Measurements from ENCODE around the gene SCN9A. TPM values are rescaled to one million over a fixed set of nuclear protein-coding genes. Genes with fewer than 3 reads are reported as not detected.

Gene SCN9A
- 0.29 and 0.36 TPM in 2 replicates for polyA plus RNA-seq (2013)

- Histone ChIP-seq H3K4me2 (ENCODE audit: low read length) (peak within 1 kb of the TSS; percentile 97), H3K79me2 (ENCODE audit: control insufficient read depth, insufficient read depth, low read length, poor library complexity) (no peaks in the 10 kb centered on the region), H4K12ac (ENCODE audit: low read depth, low read length) (no peak within 1 kb of the TSS), H3K23ac (ENCODE audit: low read length) (no peak within 1 kb of the TSS), H3K4ac (ENCODE audit: low read depth, low read length) (no peak within 1 kb of the TSS), H2BK12ac (ENCODE audit: low read length) (no peak within 1 kb of the TSS), H3K27me3 (ENCODE audit: insufficient read depth, low read length) (no peaks in the 10 kb centered on the region), H2BK5ac (ENCODE audit: low read depth, low read length, poor library complexity) (no peak within 1 kb of the TSS), H3K27ac (ENCODE audit: low read depth, low read length) (no peak within 1 kb of the TSS), H2AK5ac (ENCODE audit: low read length) (no peak within 1 kb of the TSS), H4K8ac (ENCODE audit: low read depth, low read length) (no peak within 1 kb of the TSS), H3K4me3 (ENCODE audit: low read depth, low read length) (peak within 1 kb of the TSS; percentile 71), H2BK120ac (ENCODE audit: insufficient read depth, low read length, poor library complexity) (no peak within 1 kb of the TSS), H4K91ac (ENCODE audit: low read depth, low read length) (no peak within 1 kb of the TSS), H3K18ac (ENCODE audit: low read length) (no peak within 1 kb of the TSS), H3K14ac (ENCODE audit: low read length) (no peak within 1 kb of the TSS), H3K9ac (ENCODE audit: low read length) (peak within 1 kb of the TSS; percentile 48), H3K36me3 (ENCODE audit: control insufficient read depth in 1 of 2, insufficient read depth in 2 of 2, low read length in 2 of 2) (no peaks in the 10 kb centered on the region), H3K79me1 (ENCODE audit: low read length) (no peaks in the 10 kb centered on the region), H3K4me1 (ENCODE audit: control insufficient read depth in 1 of 2, insufficient read depth in 2 of 2, low read length in 2 of 2) (peaks cover 0 to 6% of the 10 kb centered on the region in 2 experiments), H3K9me3 (ENCODE audit: insufficient read depth, low read depth, low read length) (no peaks in the 10 kb centered on the region), H2AFZ (ENCODE audit: insufficient read depth, low read length, poor library complexity) (peak within 1 kb of the TSS; percentile 38)
- no CpG with 5 or more reads among the region's 45 CpGs for WGBS (ENCODE audit: extremely low coverage, insufficient coverage, insufficient read length)
- peak; percentile 60 to 76 for DNase-seq
Observed at GRCh38 chr2:166375736-166376487, at the start of gene SCN9A. SCN9A (minus strand) TSS chr2:166375944; CDS start chr2:166311756, 64,188 bp downstream.

GRCh38 chr2:166424841-166425240, 49.1 kb upstream of the SCN9A start:
- no peak overlapping the region for H3K4ac ChIP-seq (ENCODE audit: low read depth, low read length)
- no peaks in the 10 kb centered on the region for H3K79me1 ChIP-seq (ENCODE audit: low read length)
- H3K4me2 ChIP-seq (ENCODE audit: low read length), result no peak overlapping the region
- H3K36me3 ChIP-seq (ENCODE audit: control insufficient read depth in 1 of 2, insufficient read depth in 2 of 2, low read length in 2 of 2), result no peaks in the 10 kb centered on the region
- H3K18ac ChIP-seq (ENCODE audit: low read length), result no peak overlapping the region
- H4K91ac ChIP-seq (ENCODE audit: low read depth, low read length), result no peak overlapping the region
- no peak overlapping the region for H3K9ac ChIP-seq (ENCODE audit: low read length)
- H3K27ac ChIP-seq (ENCODE audit: low read depth, low read length), result no peak overlapping the region
- H3K79me2 ChIP-seq (ENCODE audit: control insufficient read depth, insufficient read depth, low read length, poor library complexity), result no peaks in the 10 kb centered on the region
- H2AFZ ChIP-seq (ENCODE audit: insufficient read depth, low read length, poor library complexity), result no peak overlapping the region
- H2AK5ac ChIP-seq (ENCODE audit: low read length), result no peak overlapping the region
- no peaks in the 10 kb centered on the region for H3K4me1 ChIP-seq (ENCODE audit: control insufficient read depth in 1 of 2, insufficient read depth in 2 of 2, low read length in 2 of 2)
- DNase-seq, result no peak
- no peak overlapping the region for H4K12ac ChIP-seq (ENCODE audit: low read depth, low read length)
- H2BK120ac ChIP-seq (ENCODE audit: insufficient read depth, low read length, poor library complexity), result no peak overlapping the region
- H3K4me3 ChIP-seq (ENCODE audit: low read depth, low read length), result no peak overlapping the region
- no CpG with 5 or more reads among the region's 5 CpGs for WGBS (ENCODE audit: extremely low coverage, insufficient coverage, insufficient read length)
- H2BK5ac ChIP-seq (ENCODE audit: low read depth, low read length, poor library complexity), result no peak overlapping the region
- H2BK12ac ChIP-seq (ENCODE audit: low read length), result no peak overlapping the region
- no peak overlapping the region for H3K23ac ChIP-seq (ENCODE audit: low read length)
- H3K27me3 ChIP-seq (ENCODE audit: insufficient read depth, low read length), result no peaks in the 10 kb centered on the region
- H3K14ac ChIP-seq (ENCODE audit: low read length), result no peak overlapping the region
- no peaks in the 10 kb centered on the region for H3K9me3 ChIP-seq (ENCODE audit: insufficient read depth, low read depth, low read length)
- H4K8ac ChIP-seq (ENCODE audit: low read depth, low read length), result no peak overlapping the region

GRCh38 chr2:166419616-166419934, 43.8 kb upstream of the SCN9A start:
- no peak overlapping the region for H3K4me3 ChIP-seq (ENCODE audit: low read depth, low read length)
- H4K91ac ChIP-seq (ENCODE audit: low read depth, low read length), result no peak overlapping the region
- H3K36me3 ChIP-seq (ENCODE audit: control insufficient read depth in 1 of 2, insufficient read depth in 2 of 2, low read length in 2 of 2), result no peaks in the 10 kb centered on the region
- H3K9ac ChIP-seq (ENCODE audit: low read length), result no peak overlapping the region
- H3K4me1 ChIP-seq (ENCODE audit: control insufficient read depth in 1 of 2, insufficient read depth in 2 of 2, low read length in 2 of 2), result no peaks in the 10 kb centered on the region
- no peak overlapping the region for H2BK12ac ChIP-seq (ENCODE audit: low read length)
- H3K18ac ChIP-seq (ENCODE audit: low read length), result no peak overlapping the region
- no peak overlapping the region for H4K8ac ChIP-seq (ENCODE audit: low read depth, low read length)
- H2BK120ac ChIP-seq (ENCODE audit: insufficient read depth, low read length, poor library complexity), result no peak overlapping the region
- no peak overlapping the region for H3K23ac ChIP-seq (ENCODE audit: low read length)
- peaks cover 2% of the 10 kb centered on the region for H3K9me3 ChIP-seq (ENCODE audit: insufficient read depth, low read depth, low read length)
- H2BK5ac ChIP-seq (ENCODE audit: low read depth, low read length, poor library complexity), result no peak overlapping the region
- H2AFZ ChIP-seq (ENCODE audit: insufficient read depth, low read length, poor library complexity), result no peak overlapping the region
- H2AK5ac ChIP-seq (ENCODE audit: low read length), result no peak overlapping the region
- WGBS (ENCODE audit: extremely low coverage, insufficient coverage, insufficient read length), result no CpG with 5 or more reads among the region's 2 CpGs
- no peaks in the 10 kb centered on the region for H3K27me3 ChIP-seq (ENCODE audit: insufficient read depth, low read length)
- no peak overlapping the region for H3K4ac ChIP-seq (ENCODE audit: low read depth, low read length)
- no peak overlapping the region for H3K27ac ChIP-seq (ENCODE audit: low read depth, low read length)
- DNase-seq, result peak in 1 of 2 donors; percentile 46
- no peaks in the 10 kb centered on the region for H3K79me1 ChIP-seq (ENCODE audit: low read length)
- H3K79me2 ChIP-seq (ENCODE audit: control insufficient read depth, insufficient read depth, low read length, poor library complexity), result no peaks in the 10 kb centered on the region
- no peak overlapping the region for H3K4me2 ChIP-seq (ENCODE audit: low read length)
- no peak overlapping the region for H4K12ac ChIP-seq (ENCODE audit: low read depth, low read length)
- H3K14ac ChIP-seq (ENCODE audit: low read length), result no peak overlapping the region

GRCh38 chr2:166418853-166419615, 43.3 kb upstream of the SCN9A start:
- no peaks in the 10 kb centered on the region for H3K4me1 ChIP-seq (ENCODE audit: control insufficient read depth in 1 of 2, insufficient read depth in 2 of 2, low read length in 2 of 2)
- no peak overlapping the region for H3K18ac ChIP-seq (ENCODE audit: low read length)
- H3K23ac ChIP-seq (ENCODE audit: low read length), result no peak overlapping the region
- H2BK12ac ChIP-seq (ENCODE audit: low read length), result no peak overlapping the region
- H3K36me3 ChIP-seq (ENCODE audit: control insufficient read depth in 1 of 2, insufficient read depth in 2 of 2, low read length in 2 of 2), result no peaks in the 10 kb centered on the region
- no CpG with 5 or more reads among the region's 5 CpGs for WGBS (ENCODE audit: extremely low coverage, insufficient coverage, insufficient read length)
- H3K9ac ChIP-seq (ENCODE audit: low read length), result no peak overlapping the region
- H3K4ac ChIP-seq (ENCODE audit: low read depth, low read length), result no peak overlapping the region
- no peak overlapping the region for H2BK5ac ChIP-seq (ENCODE audit: low read depth, low read length, poor library complexity)
- no peak overlapping the region for H4K8ac ChIP-seq (ENCODE audit: low read depth, low read length)
- no peak overlapping the region for H3K4me2 ChIP-seq (ENCODE audit: low read length)
- no peak for DNase-seq
- no peak overlapping the region for H3K4me3 ChIP-seq (ENCODE audit: low read depth, low read length)
- H4K91ac ChIP-seq (ENCODE audit: low read depth, low read length), result no peak overlapping the region
- no peak overlapping the region for H2BK120ac ChIP-seq (ENCODE audit: insufficient read depth, low read length, poor library complexity)
- no peaks in the 10 kb centered on the region for H3K79me1 ChIP-seq (ENCODE audit: low read length)
- H3K79me2 ChIP-seq (ENCODE audit: control insufficient read depth, insufficient read depth, low read length, poor library complexity), result no peaks in the 10 kb centered on the region
- H2AK5ac ChIP-seq (ENCODE audit: low read length), result no peak overlapping the region
- H4K12ac ChIP-seq (ENCODE audit: low read depth, low read length), result no peak overlapping the region
- H2AFZ ChIP-seq (ENCODE audit: insufficient read depth, low read length, poor library complexity), result no peak overlapping the region
- H3K14ac ChIP-seq (ENCODE audit: low read length), result no peak overlapping the region
- H3K27ac ChIP-seq (ENCODE audit: low read depth, low read length), result no peak overlapping the region
- no peaks in the 10 kb centered on the region for H3K27me3 ChIP-seq (ENCODE audit: insufficient read depth, low read length)
- peaks cover 2% of the 10 kb centered on the region for H3K9me3 ChIP-seq (ENCODE audit: insufficient read depth, low read depth, low read length)
